GM18520 (cell line): ENCODE results near the gene GPHN.
"Not testable (repeated sequence)": the region's sequence is repeated elsewhere in the genome, so short reads cannot be mapped to it uniquely, and the experiment has no call there.

Source experiments
- ATAC-seq: cut with Tn5 transposase; IDR thresholded peaks from one replicate; pipeline ENCODE4 v1.9.1; 2021; ENCODE audit not compliant: unreplicated experiment

GPHN gene

DNA sequence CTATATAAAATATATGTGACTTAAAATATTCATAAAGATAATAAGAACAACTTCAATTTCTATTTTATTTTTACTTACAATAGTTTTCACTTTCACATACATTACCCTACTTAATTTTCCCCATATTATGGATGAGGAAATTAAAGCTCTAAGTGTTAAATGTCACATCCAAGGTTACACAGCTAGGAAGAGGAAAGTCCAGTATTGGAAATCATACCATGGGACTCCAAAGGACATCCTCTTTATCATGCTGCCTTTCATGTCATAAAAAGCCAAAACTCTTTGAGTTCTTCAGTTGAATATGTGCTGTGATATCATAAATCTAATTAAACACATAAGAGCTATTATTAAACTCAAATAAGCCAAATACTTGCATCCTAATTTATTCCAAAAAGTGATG is 508.9 kb downstream of the GPHN start:
- no peak for ATAC-seq

DNA sequence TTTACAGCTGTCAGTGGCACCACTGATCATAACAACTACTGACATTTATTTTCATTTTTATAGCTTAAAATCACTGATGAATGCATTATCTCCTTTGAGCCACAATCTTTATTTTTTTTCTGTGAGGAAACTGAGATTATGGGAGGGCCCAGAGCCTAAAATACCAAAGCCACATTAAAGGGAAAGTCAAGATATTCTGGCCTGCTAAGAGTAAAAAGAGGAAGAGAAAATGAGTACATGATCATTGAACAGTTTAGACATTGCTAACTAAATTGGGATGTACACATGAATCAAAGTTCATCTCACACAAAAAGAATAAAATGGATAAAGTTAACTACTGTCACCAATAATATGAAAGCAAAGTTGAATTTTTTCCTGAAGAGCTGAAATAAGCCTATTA is 510.8 kb downstream of the GPHN start:
- no peak for ATAC-seq

DNA sequence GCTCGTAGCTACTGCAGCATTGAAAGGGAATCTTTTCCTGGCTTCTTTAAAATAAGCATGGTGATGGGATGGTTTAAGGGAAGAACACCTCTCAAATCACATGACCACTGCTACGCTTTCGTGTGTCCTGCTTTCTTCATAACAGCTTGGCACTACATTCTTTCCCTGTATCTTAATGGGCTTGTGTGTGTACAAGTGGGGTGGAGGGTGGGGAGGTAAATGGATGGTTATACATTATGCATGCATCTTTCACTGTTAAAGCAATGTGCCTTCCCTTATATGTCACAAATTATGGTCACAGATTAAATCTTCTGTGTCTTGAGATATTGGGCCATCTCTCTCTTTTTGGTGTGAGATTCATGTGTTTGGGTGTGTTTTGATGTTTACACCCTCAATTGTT is 511.8 kb downstream of the GPHN start:
- no peak for ATAC-seq

DNA sequence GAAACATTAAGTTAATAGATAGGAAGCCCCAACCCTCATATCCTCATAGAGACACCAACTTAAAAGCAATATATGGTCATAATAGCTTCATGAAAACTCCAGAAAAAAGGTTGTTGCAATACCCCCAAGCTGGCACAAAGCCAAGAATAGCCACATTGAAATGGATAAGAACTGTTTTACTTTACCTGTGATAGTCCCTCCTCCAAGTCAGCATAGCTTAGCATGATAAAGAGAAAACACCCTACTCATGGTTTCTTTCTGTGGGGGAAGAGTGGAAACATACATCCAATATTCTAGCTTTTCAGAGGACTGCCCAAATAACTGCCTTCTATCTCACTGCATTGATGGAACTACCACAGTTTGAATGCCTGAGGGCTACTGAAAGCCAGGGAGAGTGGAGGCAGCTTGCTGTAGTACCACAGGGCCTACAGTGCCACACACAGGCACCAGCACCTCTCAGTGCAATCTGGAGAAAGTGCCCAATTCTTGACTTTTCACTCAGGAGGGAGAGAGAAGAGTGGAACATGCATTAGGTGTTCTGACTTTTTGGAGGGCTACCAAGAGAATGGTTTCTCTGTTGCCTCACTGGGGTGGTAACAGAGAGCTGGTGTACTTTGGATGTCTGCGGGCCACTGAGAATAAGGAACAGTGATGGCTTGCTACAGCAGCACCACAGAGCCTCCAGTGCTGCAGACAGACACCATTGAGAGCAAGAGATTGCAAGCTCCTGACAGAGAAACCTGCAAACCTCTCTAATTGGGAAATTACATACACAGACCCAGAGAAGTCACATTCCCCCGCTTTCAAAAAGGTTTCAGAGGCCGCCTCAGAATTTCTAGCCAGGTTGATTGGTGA is 524.2 kb downstream of the GPHN start:
- ATAC-seq, result no peak

DNA sequence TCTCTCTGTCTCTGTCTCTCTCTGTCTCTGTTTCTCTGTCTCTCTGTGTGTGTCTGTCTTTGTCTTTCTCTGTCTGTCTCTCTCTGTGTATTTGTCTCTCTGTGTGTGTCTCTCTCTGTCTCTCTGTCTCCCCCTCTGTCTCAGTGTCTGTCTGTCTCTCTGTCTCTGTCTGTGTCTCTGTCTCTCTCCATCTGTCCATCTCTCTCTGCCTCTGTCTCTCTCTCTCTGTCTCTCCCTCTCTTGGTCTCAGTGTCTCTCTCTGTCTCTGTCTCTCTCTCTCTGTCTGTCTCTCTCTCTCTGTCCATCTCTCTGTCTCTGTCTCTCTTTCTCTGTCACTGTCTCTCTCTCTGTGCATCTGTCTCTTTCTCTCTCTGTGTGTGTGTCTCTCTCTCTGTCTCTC is 537.5 kb downstream of the GPHN start:
- no peak for ATAC-seq

DNA sequence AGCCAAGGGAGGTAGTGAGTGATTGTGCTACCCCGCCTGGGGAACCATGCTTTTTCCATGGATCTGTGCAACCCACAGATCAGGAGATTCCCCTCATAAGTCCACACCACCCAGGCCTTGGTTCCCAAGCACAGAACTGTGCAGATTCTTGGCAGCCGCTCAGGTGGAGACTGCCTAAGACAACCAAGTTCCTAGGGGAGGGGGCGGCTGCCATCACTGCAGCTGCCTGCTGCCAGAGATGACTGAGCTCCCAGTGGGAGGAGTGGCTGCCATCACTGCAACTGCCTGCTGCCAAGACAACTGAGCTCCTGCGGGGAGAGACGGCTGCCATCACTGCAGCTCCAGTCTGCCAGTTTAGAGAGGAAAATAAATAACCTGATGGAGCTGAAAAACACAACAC is 542.9 kb downstream of the GPHN start:
- no peak for ATAC-seq

DNA sequence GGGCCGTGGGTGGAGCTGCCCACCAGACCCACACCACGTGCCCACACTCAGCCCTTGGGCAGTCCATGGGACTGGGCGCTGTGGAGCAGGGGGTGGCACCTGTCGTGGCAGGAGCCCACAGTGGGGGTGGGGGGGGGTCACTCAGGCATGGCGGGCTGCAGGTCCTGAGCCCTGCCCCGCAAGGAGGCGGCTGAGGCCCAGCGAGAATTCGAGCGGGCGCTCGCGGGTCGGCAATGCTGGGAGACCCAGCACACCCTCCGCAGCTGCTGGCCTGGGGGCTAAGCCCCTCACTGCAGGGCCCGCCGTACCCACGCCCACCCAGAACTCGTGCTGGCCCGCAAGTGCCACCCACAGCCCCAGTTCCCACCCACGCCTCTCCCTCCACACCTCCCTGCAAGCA is 548.7 kb downstream of the GPHN start:
- no peak for ATAC-seq

DNA sequence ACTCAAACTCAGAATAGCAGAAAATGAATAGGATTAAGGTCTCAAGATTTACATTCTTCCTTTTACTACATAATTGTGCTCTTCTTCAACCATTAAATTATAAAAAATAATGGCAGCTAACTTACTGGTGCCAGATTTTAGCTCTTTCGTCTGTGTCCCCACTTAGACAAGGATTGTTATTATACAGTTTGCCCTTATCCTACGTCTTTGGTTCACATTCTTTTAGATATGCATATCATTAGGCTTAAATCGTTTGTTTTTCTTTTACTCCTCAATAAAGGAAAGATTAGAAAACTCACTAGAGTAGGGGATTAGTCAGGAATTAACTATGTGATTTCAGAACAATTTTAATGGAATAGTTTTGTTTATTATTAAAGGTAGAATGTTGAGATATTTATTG is 551.6 kb downstream of the GPHN start:
- no peak for ATAC-seq

DNA sequence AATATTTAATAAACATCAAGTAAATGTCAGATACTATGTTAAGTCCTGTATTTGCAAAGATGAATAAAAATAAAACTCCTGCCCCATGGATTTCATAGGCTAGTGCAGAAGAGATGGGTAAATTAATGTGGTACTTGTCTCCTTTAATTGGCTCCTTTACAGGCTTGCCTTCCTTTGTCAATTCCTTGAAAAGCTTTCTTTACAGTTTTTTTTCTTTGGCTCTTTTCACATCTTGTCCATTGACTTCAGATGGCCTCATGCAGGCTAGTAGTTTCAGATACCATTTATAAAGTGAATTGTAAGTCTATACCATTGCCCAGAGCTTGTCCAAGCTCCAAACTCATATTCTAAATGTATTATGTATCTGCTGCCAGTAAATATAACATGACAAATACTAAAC is 552.6 kb downstream of the GPHN start:
- no peak for ATAC-seq

DNA sequence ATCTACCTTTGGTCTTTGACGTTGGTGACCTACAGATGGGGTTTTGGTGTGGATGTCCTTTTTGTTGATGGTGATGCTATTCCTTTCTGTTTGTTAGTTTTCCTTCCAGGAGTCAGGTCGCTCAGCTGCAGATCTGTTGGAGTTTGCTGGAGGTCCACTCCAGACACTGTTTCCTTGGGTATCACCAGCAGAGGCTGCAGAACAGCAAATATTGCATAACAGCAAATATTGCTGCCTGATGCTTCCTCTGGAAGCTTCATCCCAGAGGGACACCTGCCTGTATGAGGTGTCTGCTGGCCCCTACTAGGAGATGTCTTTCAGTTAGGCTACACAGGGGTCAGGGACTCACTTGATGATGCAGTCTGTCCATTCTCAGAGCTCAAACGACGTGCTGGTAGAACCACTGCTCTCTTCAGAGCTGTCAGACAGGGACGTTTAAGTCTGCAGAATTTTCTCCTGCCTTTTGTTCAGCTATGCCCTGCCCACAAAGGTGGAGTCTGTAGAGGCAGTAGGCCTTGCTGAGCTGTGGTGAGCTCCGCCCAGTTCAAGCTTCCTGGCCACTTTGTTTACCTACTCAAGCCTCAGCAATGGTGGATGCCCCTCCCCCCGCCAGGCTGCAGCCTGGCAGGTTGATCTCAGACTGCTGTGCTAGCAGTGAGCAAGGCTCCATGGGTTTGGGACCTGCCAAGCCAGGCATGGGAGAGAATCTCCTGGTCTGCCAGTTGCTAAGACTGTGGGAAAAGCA is 559.3 kb downstream of the GPHN start:
- not testable (repeated sequence) for ATAC-seq

DNA sequence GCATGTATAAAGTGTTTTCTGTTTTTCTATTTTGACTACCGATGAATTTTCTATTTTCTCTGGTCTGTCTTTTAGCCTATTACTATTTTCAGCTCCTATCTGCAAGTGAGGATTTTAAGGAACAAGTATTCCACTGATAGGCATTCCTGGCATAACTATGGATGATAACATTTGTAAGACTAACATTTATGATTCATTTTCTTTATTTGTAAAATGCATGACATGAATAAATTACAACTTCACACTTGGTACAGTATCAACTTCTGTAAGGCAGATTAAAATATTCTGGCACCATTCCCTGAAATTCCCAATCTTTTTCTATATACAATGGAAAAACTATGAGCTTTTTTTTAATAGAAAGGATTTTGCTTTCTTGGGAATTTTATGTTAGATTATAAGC is 560.3 kb downstream of the GPHN start:
- ATAC-seq, result no peak

DNA sequence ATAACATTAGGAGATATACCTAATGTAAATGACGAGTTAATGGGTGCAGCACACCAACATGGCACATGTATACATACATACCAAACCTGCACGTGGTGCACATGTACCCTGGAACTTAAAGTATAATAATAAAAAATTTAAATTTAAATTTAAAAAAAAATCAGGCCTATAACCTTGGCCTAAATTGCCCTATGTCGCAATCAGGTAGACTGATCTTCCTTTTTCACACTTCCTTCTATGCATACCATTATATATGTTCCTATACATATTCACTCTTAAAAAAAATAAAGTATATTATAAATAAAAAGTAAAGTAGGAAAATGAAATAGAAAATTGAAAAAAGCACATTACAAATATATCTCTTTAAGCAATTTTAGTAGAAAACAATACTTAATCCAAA is 563.6 kb downstream of the GPHN start:
- ATAC-seq, result no peak

DNA sequence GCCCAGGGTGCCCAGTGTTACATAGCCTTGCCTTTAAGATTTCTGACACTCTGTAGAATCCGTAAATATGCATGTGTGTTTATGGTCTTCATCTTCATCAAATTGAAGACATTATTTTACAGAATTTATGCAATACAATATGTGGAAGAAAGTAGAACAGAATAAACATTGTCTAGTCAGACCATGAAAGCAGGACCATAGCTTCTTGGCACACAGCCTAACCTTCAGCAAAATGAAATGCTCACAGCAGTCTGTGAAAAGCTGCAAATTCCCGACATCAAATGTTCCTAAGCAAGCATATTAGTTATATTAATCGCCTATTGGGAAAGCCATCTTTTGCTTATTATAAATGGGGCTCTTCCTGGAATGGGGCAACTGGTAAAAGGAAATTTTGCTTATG is 570.0 kb downstream of the GPHN start:
- no peak for ATAC-seq

DNA sequence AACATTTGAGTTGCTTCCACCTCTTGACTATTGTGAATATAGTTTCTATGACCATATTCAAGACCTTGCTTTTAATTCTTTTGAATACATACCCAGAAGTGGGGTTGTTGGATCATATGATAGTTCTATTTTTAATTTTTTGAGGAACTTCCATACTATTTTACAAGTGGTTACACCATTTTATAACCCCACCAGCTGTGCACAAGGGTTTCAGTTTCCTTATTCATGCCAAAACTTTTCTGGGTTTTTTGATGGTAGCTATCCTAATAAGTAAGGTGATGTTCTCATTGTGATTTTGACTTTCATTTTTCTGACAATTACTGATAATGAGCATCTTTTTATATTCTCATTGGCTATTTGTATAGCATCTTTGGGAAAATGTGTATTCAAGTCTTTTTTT is 571.9 kb downstream of the GPHN start:
- no peak for ATAC-seq

DNA sequence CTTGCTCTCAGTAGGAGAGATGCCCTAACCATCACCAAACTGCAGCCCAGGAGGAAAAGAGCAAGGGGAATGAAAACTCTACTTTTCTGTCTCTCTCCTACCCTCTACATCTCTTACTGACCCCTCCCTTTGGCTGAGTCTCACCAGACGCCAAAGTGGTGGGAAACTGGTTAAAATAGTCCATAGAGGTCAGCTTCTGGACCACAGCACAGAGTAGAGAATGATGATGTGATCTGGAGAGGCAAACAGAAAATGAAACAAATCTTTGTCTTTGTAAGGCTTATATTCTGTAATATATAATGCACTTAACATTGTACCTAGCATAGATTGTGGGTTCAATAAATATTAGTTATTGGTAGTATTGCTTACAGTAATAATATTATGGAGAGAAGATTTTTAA is 600.3 kb downstream of the GPHN start:
- no peak for ATAC-seq

DNA sequence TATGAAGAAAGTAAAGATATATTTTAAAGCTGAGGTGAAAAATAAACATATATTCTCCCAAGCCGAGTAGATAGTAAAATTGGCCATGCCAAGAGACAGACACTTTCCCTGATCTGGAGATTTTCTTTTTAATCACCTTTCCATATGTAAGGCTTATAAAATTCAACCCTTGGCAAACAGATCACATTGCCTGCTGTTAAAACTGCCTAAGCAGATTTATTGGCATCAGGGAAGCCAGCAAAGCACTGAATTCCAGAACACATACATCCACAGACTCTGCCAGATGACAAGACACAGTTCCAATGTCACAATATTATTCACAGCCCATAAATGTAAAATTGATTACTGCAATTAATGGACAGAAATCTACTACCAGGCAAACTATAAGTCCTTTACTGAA is 603.1 kb downstream of the GPHN start:
- no peak for ATAC-seq

DNA sequence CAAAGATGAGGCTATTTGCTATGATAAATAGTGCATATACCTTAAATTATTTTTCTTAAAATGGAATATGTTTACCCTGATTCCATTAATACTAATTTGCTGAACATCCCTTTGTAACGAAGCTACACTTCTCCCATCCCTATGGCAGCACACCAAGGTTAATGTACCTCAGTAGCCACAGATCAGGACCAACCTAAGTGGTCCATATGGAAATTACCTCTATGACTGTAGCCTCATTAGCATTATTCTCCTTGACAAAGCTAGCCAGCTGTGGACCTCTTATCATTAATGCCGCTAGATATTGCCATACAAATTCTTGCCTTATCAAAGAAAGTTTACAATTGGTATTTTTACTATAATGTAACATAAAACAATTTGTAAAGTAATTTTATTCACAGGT is 604.4 kb downstream of the GPHN start:
- ATAC-seq, result no peak

DNA sequence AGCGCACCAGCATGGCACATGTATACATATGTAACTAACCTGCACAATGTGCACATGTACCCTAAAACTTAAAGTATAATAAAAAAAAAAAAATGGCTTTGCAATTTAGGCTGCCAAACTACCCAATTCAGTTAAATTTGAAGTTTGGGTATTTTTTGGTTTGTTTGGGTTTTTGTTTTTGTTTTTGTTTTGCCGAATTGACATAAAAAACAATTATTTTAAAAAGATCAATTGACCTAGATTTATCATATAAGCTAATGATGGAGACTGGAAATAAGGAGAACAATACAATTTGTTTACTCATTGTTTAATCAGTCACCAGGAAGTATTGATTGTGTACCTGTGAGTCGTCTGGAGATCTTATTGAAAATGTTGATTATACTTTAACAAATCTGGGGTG is 619.2 kb downstream of the GPHN start:
- no peak for ATAC-seq

DNA sequence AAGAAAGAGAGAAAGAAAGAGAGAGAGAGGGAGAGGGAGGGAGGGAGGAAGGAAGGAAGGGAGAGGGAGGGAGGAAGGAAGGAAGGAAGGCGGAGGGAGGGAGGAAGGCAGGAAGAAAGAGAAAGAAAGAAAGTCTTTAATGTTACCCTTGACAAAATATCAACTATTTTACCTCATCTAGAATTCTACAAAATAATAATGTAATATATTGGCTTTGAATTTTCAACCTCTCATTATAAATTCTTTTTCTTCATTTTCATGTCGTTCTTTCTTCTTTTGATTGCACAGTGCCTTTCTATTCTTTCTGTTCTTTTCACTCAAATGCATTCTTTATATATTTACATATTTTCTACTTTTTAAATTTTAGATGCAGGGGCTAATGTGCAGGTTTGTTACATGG is 621.8 kb downstream of the GPHN start:
- no peak for ATAC-seq

DNA sequence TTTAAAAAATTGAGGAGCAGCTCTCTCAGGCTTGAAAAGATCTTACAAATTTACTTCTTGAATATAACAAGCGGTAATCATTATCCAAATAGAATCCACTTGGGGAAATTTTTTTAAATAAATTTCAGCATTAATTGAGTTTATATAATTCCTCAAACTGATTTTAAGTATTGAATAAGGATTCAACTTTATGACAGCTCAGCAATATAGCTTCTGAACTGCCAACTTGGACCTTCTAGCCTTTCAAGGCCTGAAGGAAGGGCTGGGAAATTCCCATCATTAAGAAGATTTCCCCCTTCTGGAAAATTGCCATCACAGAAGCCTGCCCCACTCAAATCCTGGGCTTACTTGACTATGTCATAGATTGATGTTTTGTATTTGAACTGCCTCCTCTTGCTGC is 623.7 kb downstream of the GPHN start:
- ATAC-seq, result no peak

DNA sequence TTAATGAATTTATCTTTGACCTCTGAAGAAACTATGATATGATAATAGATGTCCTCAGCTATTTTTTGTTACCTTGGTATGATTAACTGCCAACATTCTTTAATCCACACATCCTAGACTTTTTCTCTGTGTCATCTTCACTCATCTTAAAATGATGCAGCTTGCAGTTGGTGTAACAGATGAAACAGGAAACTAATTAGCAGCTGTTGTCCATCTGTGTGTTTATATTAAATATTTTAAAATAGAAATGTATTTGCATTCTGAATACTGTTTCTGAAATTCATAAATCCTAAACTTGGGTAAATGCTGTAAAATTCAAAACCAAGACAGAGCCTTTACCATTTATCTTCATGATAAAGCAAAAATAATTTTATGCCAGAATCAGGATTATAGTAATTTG is 625.2 kb downstream of the GPHN start:
- no peak for ATAC-seq

DNA sequence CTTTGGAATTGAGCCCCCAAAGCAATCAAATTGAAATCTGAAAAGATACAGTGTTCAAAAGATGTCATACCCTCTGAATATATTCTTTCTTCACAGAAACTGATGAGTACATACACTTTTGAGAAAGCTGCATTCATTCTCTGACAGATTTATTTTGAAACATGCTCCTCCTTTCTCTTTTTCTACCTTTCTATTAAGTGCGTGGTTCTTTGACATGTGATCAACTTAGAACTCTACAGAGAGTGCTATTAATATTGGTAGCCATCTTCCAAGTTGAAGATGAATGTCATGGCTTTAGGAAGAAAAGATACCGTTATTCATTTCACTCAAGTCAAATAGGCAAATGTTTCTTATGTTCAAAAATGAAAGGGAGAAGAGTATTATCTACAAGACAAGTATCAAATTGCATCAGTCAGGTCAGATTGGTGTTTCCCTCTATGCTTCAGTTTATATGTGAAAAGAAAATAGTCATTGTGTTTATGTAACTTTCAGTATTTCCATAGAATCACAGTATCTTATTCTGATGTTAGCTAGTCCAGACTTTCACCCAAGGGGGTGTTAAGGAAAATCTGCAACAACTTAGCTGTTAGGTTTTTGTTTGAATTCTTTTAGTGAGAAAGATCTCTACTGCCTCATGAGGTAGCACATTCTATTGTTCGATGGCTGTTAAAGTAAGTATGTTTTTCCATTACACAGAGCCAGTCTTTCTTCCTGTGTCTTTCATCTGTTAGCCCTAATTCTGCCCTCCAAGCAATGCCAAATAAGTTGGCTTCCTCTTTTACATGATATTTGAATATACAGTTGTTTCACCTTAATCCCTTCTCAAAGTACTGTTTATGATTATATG is 625.9 kb downstream of the GPHN start:
- ATAC-seq, result no peak
